OCI-LY3 (cell line): ENCODE results near the gene FCGR3B.
"Not testable (repeated sequence)": the region's sequence is repeated elsewhere in the genome, so short reads cannot be mapped to it uniquely, and the experiment has no call there.

Source experiments
- EZH2phosphoT487 ChIP-seq: fragments of 200-600 bp; shearing (Covaris generic); IDR thresholded peaks from 2 replicates; pipeline ENCODE4 v1.6.1; 2018; ENCODE audit warnings: antibody characterized with exemption, mixed run types, low read depth
- TF ChIP-seq, protein P1 (sequence below): fragments of 200-600, 300-600 bp; sonication (generic); IDR thresholded peaks from 2 replicates; pipeline ENCODE4 v1.5.1; 2014; ENCODE audit warnings: antibody characterized with exemption, low read length, low read depth

DNA sequence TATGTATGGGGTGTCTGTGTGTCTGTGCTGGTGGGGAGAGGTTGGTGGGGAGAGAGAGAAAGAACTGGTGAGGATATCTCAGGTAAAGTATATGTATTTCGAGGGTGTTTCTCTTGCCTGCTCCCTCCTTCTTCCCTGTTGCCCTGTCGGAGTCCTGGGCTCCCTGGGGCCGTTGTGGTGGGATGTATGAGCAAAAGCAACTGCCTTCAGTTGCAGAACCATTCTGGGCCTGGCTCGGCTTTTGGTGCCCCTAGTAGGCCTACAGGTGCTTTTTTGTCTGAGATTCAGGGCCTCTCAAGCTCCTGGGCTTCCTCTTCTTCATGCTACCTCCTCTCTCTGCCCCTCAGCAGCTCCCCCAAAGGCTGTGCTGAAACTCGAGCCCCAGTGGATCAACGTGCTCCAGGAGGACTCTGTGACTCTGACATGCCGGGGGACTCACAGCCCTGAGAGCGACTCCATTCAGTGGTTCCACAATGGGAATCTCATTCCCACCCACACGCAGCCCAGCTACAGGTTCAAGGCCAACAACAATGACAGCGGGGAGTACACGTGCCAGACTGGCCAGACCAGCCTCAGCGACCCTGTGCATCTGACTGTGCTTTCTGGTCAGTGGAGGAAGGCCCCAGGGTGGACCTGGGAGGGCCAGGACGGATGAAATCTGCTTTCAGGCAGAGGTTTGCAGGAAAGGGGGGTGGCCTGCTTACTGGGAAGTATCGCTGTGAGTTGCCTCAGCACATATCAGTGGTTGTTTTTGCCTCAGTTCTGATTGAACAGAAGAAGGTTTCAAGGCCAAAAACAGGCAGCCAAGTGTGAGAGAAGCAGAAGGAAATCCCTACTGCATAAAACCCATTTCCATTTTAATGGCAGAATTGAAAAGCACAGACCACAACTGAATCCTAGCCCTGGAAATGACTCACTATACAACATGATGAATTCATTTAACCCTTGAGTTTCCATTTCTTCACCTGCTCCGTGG lies 40.4 kb upstream of the FCGR3B start:
- TF ChIP-seq, protein P1, sequence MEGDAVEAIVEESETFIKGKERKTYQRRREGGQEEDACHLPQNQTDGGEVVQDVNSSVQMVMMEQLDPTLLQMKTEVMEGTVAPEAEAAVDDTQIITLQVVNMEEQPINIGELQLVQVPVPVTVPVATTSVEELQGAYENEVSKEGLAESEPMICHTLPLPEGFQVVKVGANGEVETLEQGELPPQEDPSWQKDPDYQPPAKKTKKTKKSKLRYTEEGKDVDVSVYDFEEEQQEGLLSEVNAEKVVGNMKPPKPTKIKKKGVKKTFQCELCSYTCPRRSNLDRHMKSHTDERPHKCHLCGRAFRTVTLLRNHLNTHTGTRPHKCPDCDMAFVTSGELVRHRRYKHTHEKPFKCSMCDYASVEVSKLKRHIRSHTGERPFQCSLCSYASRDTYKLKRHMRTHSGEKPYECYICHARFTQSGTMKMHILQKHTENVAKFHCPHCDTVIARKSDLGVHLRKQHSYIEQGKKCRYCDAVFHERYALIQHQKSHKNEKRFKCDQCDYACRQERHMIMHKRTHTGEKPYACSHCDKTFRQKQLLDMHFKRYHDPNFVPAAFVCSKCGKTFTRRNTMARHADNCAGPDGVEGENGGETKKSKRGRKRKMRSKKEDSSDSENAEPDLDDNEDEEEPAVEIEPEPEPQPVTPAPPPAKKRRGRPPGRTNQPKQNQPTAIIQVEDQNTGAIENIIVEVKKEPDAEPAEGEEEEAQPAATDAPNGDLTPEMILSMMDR = not testable (repeated sequence)
- not testable (repeated sequence) for TF ChIP-seq EZH2phosphoT487
